ENCODE results near the gene IMMP2L.

IMMP2L gene

GRCh38 chr7:111390000-111390399 lies 172.3 kb downstream of the IMMP2L start:
- DNase-seq (ENCODE audit: low read depth): no peak

GRCh38 chr7:111388912-111389311 lies 173.4 kb downstream of the IMMP2L start:
- no peak for DNase-seq (ENCODE audit: low read depth)

- DNase-seq (ENCODE audit: low read depth): no peak
These were observed 174.3 kb downstream of the IMMP2L start for GRCh38 chr7:111388016-111388415.

- peak; percentile 82 for DNase-seq (ENCODE audit: low read depth)
These were observed 178.0 kb downstream of the IMMP2L start for GRCh38 chr7:111384065-111384891.

- DNase-seq (ENCODE audit: low read depth): no peak
These were observed 179.2 kb downstream of the IMMP2L start for GRCh38 chr7:111383133-111383532.

- DNase-seq (ENCODE audit: low read depth): no peak
These were observed 180.7 kb downstream of the IMMP2L start for GRCh38 chr7:111381590-111381989.

- DNase-seq (ENCODE audit: low read depth): no peak
These were observed 181.3 kb downstream of the IMMP2L start for GRCh38 chr7:111380945-111381344.

- no peak for DNase-seq (ENCODE audit: low read depth)
These were observed 188.3 kb downstream of the IMMP2L start for GRCh38 chr7:111374027-111374426.

GRCh38 chr7:111371437-111371836 lies 190.9 kb downstream of the IMMP2L start:
- no peak for DNase-seq (ENCODE audit: low read depth)

- DNase-seq (ENCODE audit: low read depth): no peak
These were observed 192.3 kb downstream of the IMMP2L start for GRCh38 chr7:111370002-111370401.

GRCh38 chr7:111368381-111369065 lies 193.8 kb downstream of the IMMP2L start:
- no peak for DNase-seq (ENCODE audit: low read depth)

- peak; percentile 81 for DNase-seq (ENCODE audit: low read depth)
These were observed 197.9 kb downstream of the IMMP2L start for GRCh38 chr7:111364413-111364812.

- peak; percentile 42 for DNase-seq (ENCODE audit: low read depth)
These were observed 199.2 kb downstream of the IMMP2L start for GRCh38 chr7:111363099-111363498.

- peak; percentile 75 for DNase-seq (ENCODE audit: low read depth)
These were observed 199.7 kb downstream of the IMMP2L start for GRCh38 chr7:111362506-111363054.

- no peak for DNase-seq (ENCODE audit: low read depth)
These were observed 203.4 kb downstream of the IMMP2L start for GRCh38 chr7:111358915-111359314.

GRCh38 chr7:111357691-111358090 lies 204.6 kb downstream of the IMMP2L start:
- DNase-seq (ENCODE audit: low read depth): peak; percentile 64

GRCh38 chr7:111356941-111357340 lies 205.4 kb downstream of the IMMP2L start:
- no peak for DNase-seq (ENCODE audit: low read depth)

GRCh38 chr7:111352319-111352718 lies 210.0 kb downstream of the IMMP2L start:
- no peak for DNase-seq (ENCODE audit: low read depth)

GRCh38 chr7:111346219-111346618 lies 216.1 kb downstream of the IMMP2L start:
- DNase-seq (ENCODE audit: low read depth): no peak

- DNase-seq (ENCODE audit: low read depth): no peak
These were observed 219.3 kb downstream of the IMMP2L start for GRCh38 chr7:111343017-111343416.

- DNase-seq (ENCODE audit: low read depth): no peak
These were observed 223.3 kb downstream of the IMMP2L start for GRCh38 chr7:111339006-111339405.

GRCh38 chr7:111333010-111333409 lies 229.3 kb downstream of the IMMP2L start:
- DNase-seq (ENCODE audit: low read depth): no peak

- no peak for DNase-seq (ENCODE audit: low read depth)
These were observed 232.1 kb downstream of the IMMP2L start for GRCh38 chr7:111330235-111330523.
